HT1080 (cell line): Measurements from ENCODE around the gene NCAM1. TPM values are rescaled to one million over a fixed set of nuclear protein-coding genes. Genes with fewer than 3 reads are reported as not detected.
A peak's percentile ranks its signal among the peaks of the same experiment; 100 is the strongest.

ENCODE experiments used
- DNase-seq: peaks from one replicate; pipeline ENCODE4 v3.0.0-alpha.2; 2015; ENCODE audit warnings: low read depth
- total RNA-seq: library from RNA; depleted of rRNA; stranded (reverse); fragments of >200 nt; shearing (Covaris generic); gene quantifications from 2 replicates; pipeline ENCODE4 v1.2.3, GENCODE V29; 2014

NCAM1 gene
- total RNA-seq, 1 experiment from 2014 or later = 26.3 TPM

GRCh38 chr11:113166280-113166679, 205.1 kb downstream of the NCAM1 start:
- DNase-seq = no peak

DNA sequence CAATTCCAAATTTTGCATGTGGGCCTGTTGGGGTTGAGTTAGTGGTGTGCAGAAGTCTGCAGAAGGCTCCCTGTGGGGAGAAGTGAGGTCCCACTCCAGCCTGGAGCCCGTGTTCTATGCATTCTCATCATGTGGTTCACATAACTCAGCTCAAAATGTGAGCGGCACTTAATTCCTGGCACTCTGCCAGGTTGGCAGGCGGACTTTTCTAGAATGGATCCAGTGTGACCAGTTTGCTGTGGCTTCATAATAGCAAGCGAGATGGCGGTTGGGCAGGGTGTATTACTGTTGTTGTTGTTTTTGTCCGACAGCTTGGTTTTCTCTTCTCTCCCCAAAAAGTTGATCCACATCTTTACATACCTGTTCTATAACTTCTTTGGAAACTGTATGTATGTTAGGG, 206.4 kb downstream of the NCAM1 start:
- DNase-seq = no peak

- DNase-seq = no peak
Measured at GRCh38 chr11:113168354-113169342, 207.4 kb downstream of the NCAM1 start.

- no peak for DNase-seq
Measured at GRCh38 chr11:113172382-113172951, 211.2 kb downstream of the NCAM1 start.

- no peak for DNase-seq
Measured at GRCh38 chr11:113173126-113173525, 211.9 kb downstream of the NCAM1 start.

DNA sequence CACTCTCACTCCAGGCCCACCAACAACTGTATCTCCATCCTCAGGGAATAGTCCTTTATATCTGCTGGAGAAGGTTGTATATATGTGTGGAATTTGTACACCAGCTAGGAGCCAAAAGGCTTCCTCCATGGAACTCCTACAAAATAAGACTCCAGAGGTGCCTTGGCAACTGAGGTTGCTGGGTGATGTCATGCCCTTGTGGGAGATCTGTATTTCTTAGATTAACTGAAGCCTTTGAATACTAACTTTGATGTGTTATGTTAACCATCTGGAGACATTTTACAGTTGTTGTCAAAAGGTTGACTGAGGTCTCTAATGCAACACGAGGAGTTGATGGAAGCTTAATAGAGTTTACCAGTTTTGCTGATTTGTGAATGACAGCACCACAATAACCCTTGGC, 213.7 kb downstream of the NCAM1 start:
- DNase-seq = no peak

GRCh38 chr11:113176599-113177360, 215.6 kb downstream of the NCAM1 start:
- DNase-seq = peak; percentile 92

DNA sequence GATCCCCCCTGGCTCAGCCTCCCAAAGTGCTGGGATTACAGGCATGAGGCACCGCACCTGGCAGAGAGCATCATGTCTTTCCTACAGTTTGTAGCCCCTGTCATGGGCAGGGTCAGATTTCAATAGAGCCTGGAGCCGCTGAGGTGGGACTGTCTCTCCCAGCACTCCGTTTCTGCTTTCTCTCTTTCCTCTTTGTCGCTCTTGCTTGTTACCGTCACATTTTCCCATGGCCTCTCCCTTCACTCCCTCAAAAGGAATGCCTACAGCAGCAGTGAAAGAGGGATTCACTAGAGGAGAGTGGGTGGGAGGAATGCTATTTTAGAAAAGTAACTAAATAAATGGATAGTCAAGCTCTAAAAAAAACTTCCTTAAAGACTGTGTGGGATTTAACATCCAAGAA, 216.5 kb downstream of the NCAM1 start:
- no peak for DNase-seq

DNA sequence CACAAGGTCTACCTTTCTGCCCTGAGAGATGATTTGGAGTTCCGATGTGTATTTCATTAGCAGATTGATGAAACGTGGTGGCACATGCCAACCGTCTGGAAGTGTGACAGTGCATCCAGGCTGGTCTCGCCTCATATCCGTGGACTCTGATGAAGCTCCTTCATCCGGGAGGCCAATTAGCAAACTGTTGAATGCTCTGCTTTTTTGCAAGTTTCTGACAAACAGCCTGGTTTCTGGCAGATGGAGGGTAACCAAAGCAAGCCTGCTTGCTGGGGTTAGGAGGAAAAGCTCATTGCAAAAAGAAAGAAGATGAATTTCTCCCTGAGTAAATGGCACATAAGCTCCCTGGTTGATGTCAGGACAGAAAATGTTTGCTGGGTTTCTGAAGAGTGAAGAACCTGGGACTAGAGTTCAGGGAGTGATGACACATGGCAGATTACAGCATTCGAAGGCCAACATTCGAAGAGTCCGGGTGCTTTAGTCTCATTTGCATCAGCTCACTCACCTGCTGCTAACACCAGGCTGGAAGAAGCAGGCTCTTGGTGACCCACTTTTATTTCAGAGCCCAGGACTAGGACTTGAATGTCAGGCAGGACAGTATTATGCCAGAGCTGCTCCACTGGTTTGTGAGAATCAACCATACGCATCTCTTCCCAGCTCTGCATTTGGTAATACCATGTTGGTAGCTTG, 217.3 kb downstream of the NCAM1 start:
- DNase-seq = no peak

DNA sequence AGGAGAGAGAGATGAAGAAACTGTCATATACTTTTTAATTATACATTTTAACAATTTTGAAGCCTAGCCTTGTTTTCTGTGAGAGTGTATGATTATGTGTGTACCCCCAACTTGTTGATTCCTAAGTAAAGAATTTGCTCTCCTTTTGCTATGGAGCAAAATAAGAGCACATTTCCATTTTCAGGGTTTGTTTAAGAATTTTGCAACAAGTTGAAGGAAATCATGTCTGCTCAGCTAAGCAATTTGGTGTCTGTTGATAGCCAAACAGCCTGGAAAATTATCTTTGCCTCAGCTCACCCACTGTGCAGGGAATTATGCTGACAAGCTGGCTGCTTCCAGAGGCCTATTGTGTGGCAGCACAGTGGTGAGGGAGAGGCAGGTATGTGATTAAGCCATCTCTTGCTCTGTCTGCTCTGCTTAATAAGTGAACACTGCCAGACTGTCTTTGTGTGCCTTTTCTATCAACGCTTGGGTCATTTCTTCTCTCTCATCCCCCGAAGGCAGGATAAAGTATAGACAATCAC, 218.0 kb downstream of the NCAM1 start:
- DNase-seq = no peak

DNA sequence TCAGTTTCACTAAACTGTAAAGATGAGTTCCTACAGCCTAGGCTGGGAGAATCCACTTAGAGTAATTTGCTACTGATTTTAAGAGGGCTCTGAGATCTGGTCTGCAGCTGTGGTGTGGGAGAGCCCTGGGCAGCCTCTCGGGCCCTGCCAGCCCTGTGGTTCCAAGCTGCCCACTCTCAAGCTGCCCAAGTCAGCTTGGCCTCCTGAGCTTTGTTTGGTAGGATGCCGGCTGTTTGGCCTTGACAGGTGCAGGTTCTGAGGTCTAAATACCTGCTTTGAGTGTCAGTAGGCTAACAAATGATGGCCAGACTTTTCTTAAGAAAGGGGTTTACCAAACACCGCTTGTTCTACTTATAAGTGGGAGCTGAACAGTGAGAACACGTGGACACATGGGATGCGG, 219.9 kb downstream of the NCAM1 start:
- no peak for DNase-seq

- DNase-seq = no peak
Measured at GRCh38 chr11:113182288-113182687, 221.1 kb downstream of the NCAM1 start.

DNA sequence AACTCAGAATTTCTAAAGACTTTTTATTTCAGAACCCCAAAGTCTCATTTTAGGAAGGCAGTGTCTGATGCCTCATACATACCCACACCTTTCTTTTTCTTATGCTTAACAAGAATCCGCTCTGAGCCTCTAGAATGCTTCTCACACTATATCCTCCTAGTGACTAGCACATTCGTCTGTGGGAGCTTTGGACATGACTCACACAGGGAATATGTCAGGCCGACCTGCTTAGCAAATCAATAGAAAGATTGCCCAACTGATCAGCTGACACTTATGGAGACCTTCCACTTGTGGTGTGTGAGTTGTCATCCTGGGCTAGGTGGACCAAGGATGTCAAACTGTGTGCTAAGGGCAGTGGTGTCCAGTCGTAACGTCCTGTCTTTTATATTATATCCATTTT, 223.3 kb downstream of the NCAM1 start:
- DNase-seq = peak; percentile 96

DNA sequence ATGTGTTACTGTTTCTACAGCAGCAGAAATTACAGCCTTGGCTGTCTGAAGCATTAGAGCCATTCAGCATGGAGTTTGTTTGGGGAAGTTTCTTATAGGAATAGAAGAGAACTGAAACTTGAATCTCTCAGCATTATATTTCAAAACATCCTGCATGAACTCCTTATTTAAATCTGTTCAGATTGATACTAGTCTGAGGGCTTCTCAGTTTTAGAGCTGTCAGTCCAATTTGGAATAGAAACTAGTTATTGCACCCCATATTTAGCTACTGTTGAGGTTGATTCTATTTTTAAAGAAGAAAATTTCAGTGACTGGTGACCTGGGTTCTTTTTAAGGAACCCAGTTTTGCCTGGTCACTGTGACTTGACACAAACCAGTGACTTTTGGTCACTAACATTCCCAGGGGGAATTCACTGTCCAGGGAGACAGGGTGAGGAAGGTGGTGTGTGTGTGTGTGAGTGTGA, 227.2 kb downstream of the NCAM1 start:
- no peak for DNase-seq

GRCh38 chr11:113189909-113190667, 228.9 kb downstream of the NCAM1 start:
- DNase-seq = peak; percentile 99

DNA sequence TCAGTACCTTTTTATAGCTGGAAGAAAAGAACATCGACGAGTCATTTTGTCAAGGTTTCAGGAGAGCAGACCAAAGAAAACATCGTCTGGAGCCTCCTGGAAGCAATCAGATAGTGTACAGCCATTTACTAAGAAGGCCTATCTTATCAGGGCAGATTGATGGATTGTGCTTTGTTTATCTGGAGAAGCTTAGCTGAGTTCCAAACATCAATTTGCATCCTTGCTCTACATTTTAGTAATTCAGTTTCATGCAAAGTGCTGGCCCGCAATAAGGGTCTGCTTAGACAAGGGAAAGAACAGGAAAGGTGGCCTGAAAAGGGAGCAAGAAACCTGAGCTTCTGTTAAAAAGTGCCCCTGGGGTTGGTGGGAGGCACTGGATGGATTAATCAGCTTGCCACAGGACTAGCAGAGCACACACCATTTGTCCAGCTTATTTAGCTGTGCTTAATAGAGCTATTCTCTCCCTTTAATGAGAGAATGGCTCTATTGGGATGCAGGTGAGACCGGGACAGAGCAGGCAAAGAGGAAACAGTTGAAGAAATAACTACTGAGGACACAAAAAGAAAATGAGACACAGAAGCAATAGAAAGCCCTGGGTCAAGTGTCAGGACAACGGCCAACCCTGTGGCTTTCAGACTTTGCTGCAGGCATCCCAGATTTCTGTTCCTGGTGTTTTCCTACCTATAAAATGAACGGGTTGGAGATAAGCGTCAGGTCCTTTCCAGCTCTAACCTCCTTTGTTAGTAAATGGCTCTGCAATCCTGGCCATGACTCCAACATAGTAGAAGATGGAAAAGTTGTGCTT, 231.1 kb downstream of the NCAM1 start:
- DNase-seq = no peak

DNA sequence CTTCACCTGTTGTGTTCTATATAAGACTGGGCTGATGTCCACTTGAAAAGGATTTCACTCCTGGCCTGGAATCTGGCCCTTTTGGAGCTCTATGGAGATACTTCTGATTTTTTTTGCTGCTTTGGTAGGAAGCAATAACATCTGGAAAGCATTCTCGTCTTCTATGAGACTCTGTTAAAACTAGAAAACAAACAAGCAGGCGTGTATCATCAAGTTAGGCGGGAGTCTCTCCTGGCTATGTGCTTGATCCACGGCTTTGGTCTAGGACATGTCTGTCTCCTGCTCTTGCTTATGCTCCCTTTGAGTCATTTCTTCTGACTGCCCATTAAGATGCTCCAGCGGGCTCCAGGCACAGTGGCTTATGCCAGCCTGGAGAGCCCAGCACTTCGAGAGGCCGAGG, 231.8 kb downstream of the NCAM1 start:
- no peak for DNase-seq

- no peak for DNase-seq
Measured at GRCh38 chr11:113193946-113194345, 232.7 kb downstream of the NCAM1 start.

- DNase-seq = no peak
Measured at GRCh38 chr11:113195728-113196127, 234.5 kb downstream of the NCAM1 start.
